Measurements from ENCODE around the gene PAQR6.

GRCh38 chr1:156259805-156260204 lies 11.9 kb upstream of the PAQR6 start:
- peak; percentile 40 for TF ChIP-seq CTCF (IDR thresholded peaks at IDR 0.05; ENCODE audit: low read length)
- no peak for TF ChIP-seq EZH2 (optimal IDR thresholded peaks at IDR 0.05; ENCODE audit: low read depth, low read length)
- no peak for TF ChIP-seq EZH2phosphoT487 (IDR thresholded peaks at IDR 0.05; ENCODE audit: low read length)
